ENCODE results near the gene SNRPD1. TPM values are rescaled to one million over a fixed set of nuclear protein-coding genes. Genes with fewer than 3 reads are reported as not detected.
"Not testable (repeated sequence)": the region's sequence is repeated elsewhere in the genome, so short reads cannot be mapped to it uniquely, and the experiment has no call there.

Gene SNRPD1
- total and polyA plus RNA-seq, 7 donors: 17.7 to 46.8 (median 33.3) TPM

GRCh38 chr18:21669736-21670285 lies 57.7 kb downstream of the SNRPD1 start:
- no peaks in the 10 kb centered on the region for H3K9me3 ChIP-seq
- WGBS, 3 donors: 80 to 84% (median 83%) methylated on average over 9 of the region's 9 CpGs
- DNase-seq (no peak), ATAC-seq (peak in 1 of 4 donors; percentile 45)
- peaks cover 3% of the 10 kb centered on the region for H3K4me1 ChIP-seq
- peak overlapping the region; percentile 37 for H3K27ac ChIP-seq
- peaks cover 0 to 1% of the 10 kb centered on the region in 2 donors for H3K36me3 ChIP-seq (ENCODE audit: insufficient read depth in 1 of 2, low read depth in 1 of 2)
- intact Hi-C loops (cut with DNase I): no loop called here
- TF ChIP-seq CTCF (IDR thresholded peaks at IDR 0.05): no peak
- H3K27me3 ChIP-seq (ENCODE audit: insufficient read depth in 3 of 3, low read length in 2 of 3): no peaks in the 10 kb centered on the region
- H3K4me3 ChIP-seq: no peak overlapping the region

GRCh38 chr18:21672521-21673267 lies 60.6 kb downstream of the SNRPD1 start:
- no peak overlapping the region for H3K4me3 ChIP-seq
- no peaks in the 10 kb centered on the region for H3K9me3 ChIP-seq
- intact Hi-C loops (cut with DNase I): no loop called here
- peaks cover 0 to 15% of the 10 kb centered on the region in 2 donors for H3K36me3 ChIP-seq (ENCODE audit: insufficient read depth in 1 of 2, low read depth in 1 of 2)
- no peaks in the 10 kb centered on the region for H3K27me3 ChIP-seq (ENCODE audit: insufficient read depth in 3 of 3, low read length in 2 of 3)
- DNase-seq (peak in 1 of 2 donors; percentile 59), ATAC-seq (peak; percentile 86 to 93 (median 88))
- H3K27ac ChIP-seq: peak overlapping the region; percentile 65
- WGBS, 3 donors: 27 to 32% (median 27%) methylated on average over 3 of the region's 3 CpGs
- TF ChIP-seq CTCF (IDR thresholded peaks at IDR 0.05): no peak
- peaks cover 3% of the 10 kb centered on the region for H3K4me1 ChIP-seq

- H3K27ac ChIP-seq; intact Hi-C loops (cut with DNase I); DNase-seq; H3K27me3 ChIP-seq (ENCODE audit: insufficient read depth in 3 of 3, low read length in 2 of 3); H3K4me1 ChIP-seq; H3K4me3 ChIP-seq; ATAC-seq; H3K9me3 ChIP-seq: not testable (repeated sequence)
- peaks cover 0 to 15% of the 10 kb centered on the region in 2 donors for H3K36me3 ChIP-seq (ENCODE audit: insufficient read depth in 1 of 2, low read depth in 1 of 2)
- WGBS, 3 donors: 93 to 98% (median 95%) methylated on average over 8 of the region's 8 CpGs
Observed at GRCh38 chr18:21675354-21675753, 63.2 kb downstream of the SNRPD1 start.

- 83 to 84% (median 83%) methylated on average over 1 of the region's 1 CpG for WGBS, 3 donors
- ATAC-seq: no peak
- TF ChIP-seq CTCF (IDR thresholded peaks at IDR 0.05): no peak
- Histone ChIP-seq H3K4me1 (no peaks in the 10 kb centered on the region), H3K27me3 (ENCODE audit: insufficient read depth in 3 of 3, low read length in 2 of 3) (no peaks in the 10 kb centered on the region), H3K9me3 (no peaks in the 10 kb centered on the region), H3K27ac (no peak overlapping the region), H3K4me3 (no peak overlapping the region), H3K36me3 (ENCODE audit: insufficient read depth in 1 of 2, low read depth in 1 of 2) (peaks cover 0 to 25% of the 10 kb centered on the region in 2 donors)
- intact Hi-C loops (cut with DNase I): no loop called here
- DNase-seq: no peak
Observed at GRCh38 chr18:21678859-21679258, 66.7 kb downstream of the SNRPD1 start.

- intact Hi-C loops (cut with DNase I): no loop called here
- no peak overlapping the region for H3K27ac ChIP-seq
- ATAC-seq (no peak), DNase-seq (no peak)
- WGBS, 3 donors: 94 to 97% (median 94%) methylated on average over 6 of the region's 6 CpGs
- H3K4me3 ChIP-seq: no peak overlapping the region
- H3K9me3 ChIP-seq: no peaks in the 10 kb centered on the region
- no peaks in the 10 kb centered on the region for H3K4me1 ChIP-seq
- H3K27me3 ChIP-seq (ENCODE audit: insufficient read depth in 3 of 3, low read length in 2 of 3): no peaks in the 10 kb centered on the region
- H3K36me3 ChIP-seq (ENCODE audit: insufficient read depth in 1 of 2, low read depth in 1 of 2): peaks cover 0 to 25% of the 10 kb centered on the region in 2 donors
- TF ChIP-seq CTCF (IDR thresholded peaks at IDR 0.05): no peak
Observed at GRCh38 chr18:21680161-21680560, 68.0 kb downstream of the SNRPD1 start.

Data from psoas muscle (tissue), 8 donors.